GM19324 (cell line): Measurements from ENCODE around the gene LRRC8C.
A peak's percentile ranks its signal among the peaks of the same experiment; 100 is the strongest.

Experiments used
- ATAC-seq: cut with Tn5 transposase; IDR thresholded peaks from one replicate; pipeline ENCODE4 v1.9.1; 2021; ENCODE audit warnings: mild to moderate bottlenecking, moderate library complexity; ENCODE audit not compliant: unreplicated experiment, low FRiP score

Gene LRRC8C

GRCh38 chr1:89724369-89725010 is 91.6 kb downstream of the LRRC8C start:
- peak; percentile 58 for ATAC-seq

DNA sequence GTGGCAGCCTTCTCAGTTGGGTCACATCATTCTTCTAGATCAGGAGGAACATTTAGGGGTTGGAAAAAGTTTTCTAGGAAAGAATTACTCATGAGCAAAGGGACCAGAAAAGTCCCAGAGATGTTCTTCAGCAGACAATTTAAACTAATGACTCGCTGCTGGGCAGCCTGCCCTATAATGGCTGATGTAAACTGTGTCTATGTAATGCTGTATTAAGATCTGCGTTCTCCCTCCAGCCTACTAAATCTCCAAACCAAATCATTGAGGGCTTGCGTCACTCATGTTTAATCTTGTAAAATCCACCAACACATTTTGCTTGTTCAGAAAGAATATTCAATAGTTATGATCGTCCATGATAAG is 92.1 kb downstream of the LRRC8C start:
- no peak for ATAC-seq

- ATAC-seq = no peak
These were observed 92.7 kb downstream of the LRRC8C start for GRCh38 chr1:89725631-89726030.

DNA sequence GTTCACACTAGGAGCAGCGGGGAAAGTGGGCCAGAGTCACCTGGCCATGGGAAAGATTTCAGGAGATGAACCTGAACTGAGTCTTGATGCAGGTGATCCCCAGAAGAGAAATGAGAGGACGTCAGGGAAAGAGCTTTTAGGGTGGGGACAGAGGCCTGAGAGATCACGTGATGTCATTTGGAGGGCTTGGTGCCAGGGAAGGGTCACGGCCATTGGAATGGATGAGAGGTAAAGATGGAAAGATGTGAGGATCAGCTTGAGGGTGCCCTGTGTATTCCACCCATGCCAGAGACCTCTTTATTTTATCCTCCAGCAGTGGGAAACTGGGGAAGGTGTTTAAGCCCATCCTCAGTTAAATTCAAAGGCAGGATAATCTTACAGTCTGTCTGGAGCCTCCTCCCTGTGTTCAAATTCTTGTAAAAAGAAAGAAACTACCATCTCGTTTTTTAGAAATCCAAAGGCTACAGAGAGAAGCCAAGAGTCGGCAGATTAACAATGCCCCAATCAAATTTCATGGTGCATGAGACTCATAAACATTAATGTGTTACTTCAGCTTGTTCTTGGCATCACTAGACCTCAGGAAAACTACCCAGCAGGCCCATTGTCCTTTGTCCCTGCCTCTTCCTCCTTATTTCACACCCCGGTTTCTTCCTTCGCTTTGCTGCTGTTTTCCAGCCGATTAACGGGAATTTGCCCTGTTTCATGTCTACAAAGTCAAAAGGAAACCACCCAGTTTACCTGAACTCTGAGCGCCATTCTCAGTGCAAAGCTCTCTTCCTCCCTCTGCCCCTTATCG is 94.8 kb downstream of the LRRC8C start:
- ATAC-seq = no peak

GRCh38 chr1:89728381-89728780 is 95.5 kb downstream of the LRRC8C start:
- no peak for ATAC-seq

- no peak for ATAC-seq
These were observed 99.3 kb downstream of the LRRC8C start for GRCh38 chr1:89732206-89732605.

GRCh38 chr1:89732643-89733222 is 99.8 kb downstream of the LRRC8C start:
- no peak for ATAC-seq

GRCh38 chr1:89733748-89734147 is 100.8 kb downstream of the LRRC8C start:
- ATAC-seq = no peak

DNA sequence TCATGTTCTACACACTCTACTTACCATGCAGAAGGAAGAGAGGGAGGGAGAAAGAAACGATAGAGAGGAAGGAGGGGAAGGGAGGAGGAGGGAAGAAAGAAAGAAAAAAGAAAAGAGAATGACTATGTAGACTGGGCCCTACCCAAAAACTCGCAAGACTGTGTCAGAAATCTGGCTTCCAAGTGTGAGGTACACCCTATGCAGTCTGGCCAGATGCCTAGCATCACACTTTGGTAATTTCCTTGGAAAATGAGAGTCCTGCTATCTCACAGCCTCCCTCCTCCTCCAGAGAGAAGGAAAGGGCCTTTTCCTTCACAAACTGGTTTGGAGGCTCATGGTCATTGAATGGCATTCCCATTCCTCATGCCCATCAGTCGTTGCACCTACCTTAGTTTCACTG is 101.5 kb downstream of the LRRC8C start:
- ATAC-seq = no peak

GRCh38 chr1:89735479-89735878 is 102.6 kb downstream of the LRRC8C start:
- no peak for ATAC-seq

DNA sequence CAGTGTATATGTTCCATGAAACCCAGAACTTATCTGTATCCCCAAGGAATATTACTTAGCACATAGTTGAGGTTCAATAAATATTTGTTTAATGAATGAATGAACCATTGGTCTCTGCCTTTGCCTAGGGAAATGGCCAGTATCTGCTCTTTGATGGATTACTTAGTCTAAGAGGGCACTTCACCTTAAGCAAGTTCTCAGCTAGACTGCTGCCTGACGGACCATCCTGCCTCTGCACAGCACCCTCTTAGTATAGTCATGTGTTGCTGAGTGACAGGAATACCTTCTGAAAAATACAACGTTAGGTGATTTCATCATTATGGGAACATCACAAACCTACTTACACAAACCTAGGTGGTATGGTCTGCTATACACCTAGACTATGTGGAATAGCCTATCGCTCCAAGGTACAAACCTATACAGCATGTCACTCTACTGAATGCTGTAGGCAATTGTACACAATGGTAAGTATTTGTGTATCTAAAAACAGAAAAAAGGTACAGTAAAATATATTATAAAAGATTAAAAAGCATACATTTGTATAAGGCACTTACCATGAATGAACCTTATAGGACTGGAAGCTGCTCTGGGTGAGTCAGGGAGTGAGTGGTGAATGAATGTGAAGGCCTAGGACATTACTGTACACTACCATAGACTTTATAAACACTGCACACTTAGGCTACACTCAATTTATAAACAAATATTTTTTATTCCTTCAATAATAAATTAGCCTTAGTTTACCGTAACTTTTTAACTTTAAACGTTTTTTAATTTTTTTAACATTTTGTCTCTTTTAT is 104.2 kb downstream of the LRRC8C start:
- no peak for ATAC-seq

GRCh38 chr1:89737985-89738510 is 105.1 kb downstream of the LRRC8C start:
- ATAC-seq = no peak

DNA sequence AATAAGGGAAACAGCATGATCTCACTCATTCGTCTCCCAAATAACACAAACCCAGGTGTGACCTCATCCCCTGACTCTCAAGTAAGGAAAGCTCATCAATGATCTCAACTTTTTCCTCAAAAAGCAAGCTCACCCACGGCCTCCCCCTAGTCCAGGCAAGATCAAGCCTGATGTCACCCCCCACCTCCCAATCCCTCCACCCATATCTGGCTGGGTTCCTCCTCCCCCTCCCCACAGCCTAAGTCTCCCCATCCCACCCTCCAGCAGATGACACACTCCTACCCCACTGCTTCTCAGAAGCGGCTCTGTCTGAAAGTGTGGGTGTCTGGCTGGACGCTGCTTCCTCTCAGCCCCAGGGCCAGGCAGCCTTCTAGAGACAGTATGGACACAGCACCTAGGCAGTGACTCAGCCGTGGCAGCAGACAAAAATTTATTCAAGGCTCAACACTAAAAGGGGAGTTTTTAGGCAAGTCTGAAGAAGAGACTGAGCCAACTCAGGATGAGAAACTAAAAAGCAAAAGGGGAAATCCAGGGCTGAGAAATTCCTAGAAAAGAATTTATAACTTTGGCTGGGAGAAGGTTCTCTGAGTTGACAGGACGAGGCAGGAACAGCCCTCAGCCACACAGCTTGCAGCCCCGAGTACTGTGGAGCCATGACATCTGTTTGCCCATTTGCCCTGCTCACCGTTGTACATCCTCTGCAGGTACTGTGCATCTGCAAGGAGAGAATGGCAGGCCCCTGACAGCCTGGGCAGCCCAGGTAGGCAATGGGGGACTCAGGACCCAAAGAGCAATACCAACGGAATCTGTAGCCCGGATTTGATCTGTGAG is 106.3 kb downstream of the LRRC8C start:
- ATAC-seq = no peak

DNA sequence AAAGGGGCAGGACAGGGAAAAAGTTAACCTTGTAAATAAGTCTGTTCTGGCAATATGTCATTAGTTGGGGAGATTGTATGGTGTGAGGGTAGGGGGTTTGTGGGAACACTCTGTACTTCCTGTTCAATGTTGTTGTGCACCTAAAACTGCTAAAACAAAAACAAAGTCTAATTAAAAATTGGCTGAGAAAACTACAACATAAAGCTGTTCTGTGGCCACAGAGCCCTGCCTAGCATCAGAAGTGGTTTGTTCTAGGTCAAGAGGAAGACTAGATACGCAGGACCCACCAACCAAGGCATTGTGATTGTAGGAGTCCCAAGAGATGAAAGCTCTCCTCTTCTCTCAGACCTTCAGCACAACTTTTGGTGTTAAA is 106.9 kb downstream of the LRRC8C start:
- ATAC-seq = no peak

DNA sequence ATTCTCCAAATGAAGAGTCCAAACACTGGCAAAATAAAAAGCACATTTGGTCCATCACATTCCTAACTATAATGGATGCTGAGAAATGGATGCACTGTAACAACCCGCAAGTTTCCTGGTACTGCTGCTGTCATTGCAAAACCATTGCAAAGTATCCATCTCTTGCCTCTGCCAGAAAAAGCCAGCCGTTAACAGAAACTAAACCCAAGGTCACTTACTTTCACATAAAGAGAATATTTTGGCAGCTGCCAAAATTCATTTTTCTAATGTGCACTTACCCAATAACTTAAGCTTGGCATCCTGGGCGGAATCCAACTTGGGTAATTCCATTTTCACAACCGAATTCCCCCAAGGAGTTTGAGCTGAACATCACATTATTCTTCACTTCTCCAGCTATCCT is 110.9 kb downstream of the LRRC8C start:
- no peak for ATAC-seq

DNA sequence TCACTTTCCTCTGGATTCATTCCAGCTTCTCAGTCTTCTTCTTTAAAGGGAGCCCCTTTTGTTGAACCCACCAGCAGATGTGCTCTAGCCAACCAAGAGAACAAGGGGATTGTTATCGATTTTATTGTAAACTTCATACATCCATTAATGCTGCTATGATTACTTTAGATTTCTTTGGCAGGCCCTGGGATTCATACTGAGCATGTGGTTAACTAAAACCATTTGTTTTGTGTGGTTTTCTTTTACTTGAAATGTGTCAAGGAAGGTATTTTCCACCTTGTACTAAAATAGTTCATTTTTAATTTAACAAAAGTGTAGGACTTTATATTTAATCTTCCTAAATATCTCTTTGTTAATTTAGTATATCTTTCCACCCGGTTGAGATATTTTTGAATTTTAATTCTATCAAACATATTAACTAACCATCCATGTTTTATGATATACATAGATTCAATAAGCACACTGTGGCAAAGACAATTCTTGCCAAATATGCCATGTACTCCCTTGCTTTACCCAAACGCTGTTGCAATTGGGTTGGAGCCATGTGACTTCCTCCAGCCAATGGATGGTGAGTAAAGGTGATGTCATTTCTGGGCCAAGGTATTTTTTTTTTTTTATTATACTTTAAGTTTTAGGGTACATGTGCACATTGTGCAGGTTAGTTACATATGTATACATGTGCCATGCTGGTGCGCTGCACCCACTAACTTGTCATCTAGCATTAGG is 113.7 kb downstream of the LRRC8C start:
- no peak for ATAC-seq

DNA sequence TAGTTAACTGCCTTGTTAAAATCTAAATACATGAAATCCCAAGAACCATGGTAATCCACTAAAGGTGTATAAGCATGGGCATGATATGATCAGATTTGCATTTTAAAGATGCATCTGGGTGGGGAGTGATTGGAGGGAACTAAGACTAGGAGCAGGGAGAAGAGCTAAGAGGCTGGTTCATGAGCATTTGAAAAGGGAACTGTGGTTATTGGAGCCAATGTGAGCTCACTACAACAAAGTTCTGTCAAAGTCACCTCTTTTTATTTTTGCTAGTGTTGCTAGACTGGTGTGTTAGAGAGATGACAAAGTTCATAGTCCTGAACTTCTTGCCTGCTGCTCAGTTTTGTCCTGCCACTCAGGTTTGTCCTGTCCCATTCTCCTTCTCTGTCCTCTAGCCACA is 120.8 kb downstream of the LRRC8C start:
- no peak for ATAC-seq

DNA sequence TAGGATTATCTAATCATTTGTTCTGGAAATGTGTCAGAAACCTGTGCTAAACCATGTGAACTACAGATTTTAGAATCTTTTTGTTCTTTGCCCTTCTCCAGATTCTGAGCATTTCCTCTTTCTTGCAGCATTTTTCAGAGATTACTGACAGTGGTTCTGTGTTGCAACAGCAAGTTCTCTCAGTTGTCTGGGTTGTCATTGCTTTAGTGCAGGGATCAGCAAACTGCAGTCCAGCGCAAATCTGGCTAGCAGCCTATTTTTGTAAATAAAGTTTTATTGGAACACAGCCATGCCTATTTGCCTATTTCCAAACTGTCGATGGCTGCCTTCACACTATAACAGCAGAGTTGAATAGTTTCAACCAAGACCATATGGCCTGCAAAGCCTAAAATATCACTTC is 121.6 kb downstream of the LRRC8C start:
- no peak for ATAC-seq

- no peak for ATAC-seq
These were observed 122.7 kb downstream of the LRRC8C start for GRCh38 chr1:89755591-89755990.
